GM12892 (cell line): Measurements from ENCODE around the gene PCDHGA6.

Experiments used
- POLR2A ChIP-seq: IDR thresholded peaks from 2 replicates; pipeline ENCODE4 v1.6.1; 2011; ENCODE audit warnings: low read depth, low read length, control low read depth
- POLR2AphosphoS5 ChIP-seq: IDR thresholded peaks from 2 replicates; pipeline ENCODE4 v1.6.1; 2011; ENCODE audit warnings: low read depth, low read length, control low read depth
- TAF1 ChIP-seq: IDR thresholded peaks from 2 replicates; pipeline ENCODE4 v1.6.1; 2011; ENCODE audit warnings: low read depth, mild to moderate bottlenecking, control low read depth, low read length, borderline replicate concordance

DNA sequence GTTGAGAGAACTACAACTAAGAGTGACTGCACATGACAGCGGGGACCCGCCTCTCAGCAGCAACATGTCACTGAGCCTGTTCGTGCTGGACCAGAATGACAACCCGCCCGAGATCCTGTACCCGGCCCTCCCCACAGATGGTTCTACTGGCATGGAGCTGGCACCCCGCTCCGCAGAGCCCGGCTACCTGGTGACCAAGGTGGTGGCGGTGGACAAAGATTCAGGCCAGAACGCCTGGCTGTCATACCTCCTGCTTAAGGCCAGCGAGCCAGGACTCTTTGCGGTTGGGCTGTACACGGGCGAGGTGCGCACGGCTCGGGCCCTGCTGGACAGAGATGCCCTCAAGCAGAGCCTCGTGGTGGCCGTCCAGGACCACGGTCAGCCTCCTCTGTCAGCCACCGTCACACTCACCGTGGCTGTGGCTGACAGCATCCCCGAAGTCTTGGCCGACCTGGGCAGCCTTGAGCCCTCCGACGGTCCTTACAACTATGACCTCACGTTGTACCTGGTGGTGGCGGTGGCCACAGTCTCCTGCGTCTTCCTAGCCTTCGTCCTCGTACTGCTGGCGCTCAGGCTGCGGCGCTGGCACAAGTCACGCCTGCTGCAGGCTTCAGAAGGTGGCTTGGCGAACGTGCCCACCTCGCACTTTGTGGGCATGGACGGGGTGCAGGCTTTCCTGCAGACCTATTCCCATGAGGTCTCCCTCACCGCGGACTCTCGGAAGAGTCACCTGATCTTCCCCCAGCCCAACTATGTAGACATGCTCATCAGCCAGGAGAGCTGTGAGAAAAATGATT is 11.0 kb downstream of the PCDHGA6 start:
- TF ChIP-seq POLR2A, result no peak
- TF ChIP-seq POLR2AphosphoS5, result no peak
- no peak for TF ChIP-seq TAF1
